Measurements from ENCODE around the gene PCDHA1. TPM values are rescaled to one million over a fixed set of nuclear protein-coding genes. Genes with fewer than 3 reads are reported as not detected.

PCDHA1 gene
- total RNA-seq, 4 donors from 2014 or later: 0.41 TPM; not detected in 3

DNA sequence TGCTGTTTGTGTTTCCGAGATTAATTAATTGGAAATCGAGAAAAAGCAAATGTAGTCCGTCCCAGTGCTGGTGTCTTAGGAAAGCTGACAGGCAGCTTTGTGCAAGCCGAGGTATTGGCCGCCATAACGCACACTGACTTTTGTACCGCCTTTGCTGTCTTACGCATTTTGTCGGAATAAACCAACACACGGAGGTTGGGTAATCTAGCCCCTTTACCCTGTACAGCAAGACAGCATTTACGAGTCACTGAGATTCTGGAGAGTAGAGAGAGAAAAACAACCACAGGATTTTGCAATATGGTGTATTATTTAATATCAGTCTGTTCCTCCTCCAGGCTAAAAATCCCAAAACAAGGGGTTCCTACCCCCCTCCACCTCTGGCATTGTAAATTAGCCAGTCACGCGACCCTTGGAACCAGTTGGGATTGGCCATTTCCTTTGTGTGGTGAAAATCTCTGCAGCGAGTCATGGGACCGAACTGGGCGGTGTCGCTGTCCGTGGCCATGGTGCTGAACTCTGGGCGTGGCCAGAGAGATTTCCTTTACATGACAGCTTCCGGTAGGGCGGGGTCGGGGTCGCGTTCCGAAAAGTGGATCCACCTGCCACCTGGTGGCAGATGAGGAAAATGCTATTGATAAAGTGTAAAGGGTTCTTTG lies 255.0 kb downstream of the PCDHA1 start:
- Histone ChIP-seq H3K4me3 (peak overlapping the region; percentile 10 to 23), H3K4me1 (no peaks in the 10 kb centered on the region), H3K36me3 (no peaks in the 10 kb centered on the region), H3K27ac (peak overlapping the region; percentile 3 to 74), H3K27me3 (peaks cover 0 to 9% of the 10 kb centered on the region in 2 donors), H3K9me3 (no peaks in the 10 kb centered on the region)
- DNase-seq: peak; percentile 93 to 95
- intact Hi-C loops (cut with DNase I; ENCODE audit: low total_unique reads): no loop called here
- peak in 1 of 2 donors; percentile 18 for TF ChIP-seq POLR2A (IDR thresholded peaks at IDR 0.05)
- TF ChIP-seq, protein P1, sequence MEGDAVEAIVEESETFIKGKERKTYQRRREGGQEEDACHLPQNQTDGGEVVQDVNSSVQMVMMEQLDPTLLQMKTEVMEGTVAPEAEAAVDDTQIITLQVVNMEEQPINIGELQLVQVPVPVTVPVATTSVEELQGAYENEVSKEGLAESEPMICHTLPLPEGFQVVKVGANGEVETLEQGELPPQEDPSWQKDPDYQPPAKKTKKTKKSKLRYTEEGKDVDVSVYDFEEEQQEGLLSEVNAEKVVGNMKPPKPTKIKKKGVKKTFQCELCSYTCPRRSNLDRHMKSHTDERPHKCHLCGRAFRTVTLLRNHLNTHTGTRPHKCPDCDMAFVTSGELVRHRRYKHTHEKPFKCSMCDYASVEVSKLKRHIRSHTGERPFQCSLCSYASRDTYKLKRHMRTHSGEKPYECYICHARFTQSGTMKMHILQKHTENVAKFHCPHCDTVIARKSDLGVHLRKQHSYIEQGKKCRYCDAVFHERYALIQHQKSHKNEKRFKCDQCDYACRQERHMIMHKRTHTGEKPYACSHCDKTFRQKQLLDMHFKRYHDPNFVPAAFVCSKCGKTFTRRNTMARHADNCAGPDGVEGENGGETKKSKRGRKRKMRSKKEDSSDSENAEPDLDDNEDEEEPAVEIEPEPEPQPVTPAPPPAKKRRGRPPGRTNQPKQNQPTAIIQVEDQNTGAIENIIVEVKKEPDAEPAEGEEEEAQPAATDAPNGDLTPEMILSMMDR (IDR thresholded peaks at IDR 0.05): peak; percentile 74 to 86 (median 84)

DNA sequence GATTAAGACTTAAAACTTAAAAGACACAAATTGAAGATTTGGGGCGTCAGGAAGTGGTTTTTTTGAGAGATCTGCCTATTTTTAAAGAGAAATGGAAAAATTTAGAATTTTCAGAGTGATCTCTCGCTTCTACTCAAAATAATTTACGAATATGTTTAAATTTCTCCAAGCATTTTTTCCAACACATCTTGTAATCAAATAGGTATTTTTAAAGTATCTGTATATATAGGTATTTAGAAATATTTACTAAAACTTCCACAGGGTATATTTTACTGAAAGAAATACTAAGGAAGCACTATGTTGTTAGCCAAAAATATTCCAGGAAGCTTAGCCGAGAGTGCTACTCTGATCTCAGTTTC lies 255.5 kb downstream of the PCDHA1 start:
- H3K36me3 ChIP-seq: no peaks in the 10 kb centered on the region
- TF ChIP-seq, protein P1 (IDR thresholded peaks at IDR 0.05): peak in 1 of 4 experiments; percentile 0
- no peak for TF ChIP-seq POLR2A (IDR thresholded peaks at IDR 0.05)
- no peaks in the 10 kb centered on the region for H3K4me1 ChIP-seq
- no peak overlapping the region for H3K27ac ChIP-seq
- H3K9me3 ChIP-seq: no peaks in the 10 kb centered on the region
- intact Hi-C loops (cut with DNase I; ENCODE audit: low total_unique reads): no loop called here
- DNase-seq: no peak
- no peak overlapping the region for H3K4me3 ChIP-seq
- peaks cover 0 to 13% of the 10 kb centered on the region in 2 donors for H3K27me3 ChIP-seq

DNA sequence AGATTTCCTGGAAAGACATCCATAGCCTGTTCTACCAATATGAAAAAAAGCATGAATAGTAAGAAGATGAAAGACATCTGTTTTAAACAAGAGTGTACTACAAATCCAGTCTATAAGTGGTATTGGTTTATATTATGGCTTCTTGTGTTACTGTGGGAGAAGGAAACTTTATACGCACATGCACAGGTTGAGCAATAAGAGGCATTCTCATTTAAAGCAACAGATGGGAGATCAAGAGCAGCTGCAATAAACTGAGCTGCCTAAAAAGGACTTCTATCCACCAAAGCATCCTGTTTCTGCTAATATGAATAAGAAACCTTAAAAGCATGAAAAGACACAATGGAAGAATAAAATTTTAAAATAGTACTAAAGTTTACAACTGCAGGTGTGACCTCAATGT lies 256.6 kb downstream of the PCDHA1 start:
- TF ChIP-seq, protein P1 (IDR thresholded peaks at IDR 0.05): no peak
- TF ChIP-seq POLR2A (IDR thresholded peaks at IDR 0.05): no peak
- intact Hi-C loops (cut with DNase I; ENCODE audit: low total_unique reads): no loop called here

DNA sequence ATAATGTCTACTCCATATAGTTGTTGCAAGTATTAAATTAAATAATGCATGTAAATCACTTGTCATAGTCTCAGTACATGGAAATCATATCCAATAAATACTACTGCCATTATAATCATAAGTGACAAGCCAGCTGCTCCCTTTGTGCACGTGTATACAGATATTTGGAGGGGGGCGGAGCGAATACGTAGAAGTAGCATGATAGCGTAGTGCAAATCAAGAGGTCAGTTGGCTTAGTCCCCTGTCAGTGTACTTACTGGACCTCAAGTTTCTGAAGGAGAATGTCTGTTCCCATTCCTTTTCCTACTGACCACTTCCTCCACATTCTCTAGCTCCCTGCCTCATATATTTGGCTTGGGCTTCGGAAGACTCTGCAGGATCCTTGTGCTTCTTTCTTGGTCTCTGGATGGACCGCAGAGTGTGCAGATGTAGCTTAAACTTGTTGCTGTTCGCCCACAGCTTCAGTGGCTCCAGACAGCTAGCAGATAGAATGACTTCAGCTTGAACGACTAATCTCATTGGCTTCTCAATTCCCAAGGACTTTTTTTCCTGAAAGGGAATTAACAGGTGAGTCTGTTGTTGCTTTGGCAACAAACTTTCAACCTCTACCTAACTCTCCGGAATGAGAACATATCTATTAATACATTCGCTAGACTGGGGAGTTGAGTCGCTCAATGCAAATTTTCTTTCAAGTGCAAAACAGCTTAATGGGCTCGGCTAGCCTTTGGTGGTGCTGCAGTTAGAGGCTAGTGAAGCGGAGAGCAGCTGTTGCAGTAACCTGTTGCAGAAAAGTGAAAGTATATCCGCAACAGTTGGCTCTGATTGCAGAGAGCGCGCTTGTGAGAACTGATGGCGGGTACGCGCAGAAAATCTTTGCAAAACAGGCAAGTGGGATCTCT lies 264.9 kb downstream of the PCDHA1 start, which contains the start of gene PCDHB1:
TSS of gene PCDHB1 (plus strand) at position 753 of the 899 bp plus-strand sequence. CDS start at position 850, 97 bp downstream.
- no peak within 1 kb of the TSS for H3K27ac ChIP-seq
- H3K9me3 ChIP-seq: no peaks in the 10 kb centered on the region
- no peaks in the 10 kb centered on the region for H3K4me1 ChIP-seq
- H3K4me3 ChIP-seq: peak within 1 kb of the TSS; percentile 39 to 40
- no peaks in the 10 kb centered on the region for H3K36me3 ChIP-seq
- TF ChIP-seq, protein P1 (IDR thresholded peaks at IDR 0.05): no peak
- TF ChIP-seq POLR2A (IDR thresholded peaks at IDR 0.05): no peak
- H3K27me3 ChIP-seq: peaks cover 0 to 20% of the 10 kb centered on the region in 2 donors
- intact Hi-C loops (cut with DNase I; ENCODE audit: low total_unique reads): no loop called here
- no peak for DNase-seq

More for the DNA sequence above, 256.6 kb downstream of the PCDHA1 start:
- Histone ChIP-seq H3K4me1 (no peaks in the 10 kb centered on the region), H3K36me3 (no peaks in the 10 kb centered on the region), H3K27ac (no peak overlapping the region), H3K4me3 (no peak overlapping the region), H3K27me3 (peaks cover 0 to 23% of the 10 kb centered on the region in 2 donors), H3K9me3 (no peaks in the 10 kb centered on the region)
- DNase-seq: no peak

DNA sequence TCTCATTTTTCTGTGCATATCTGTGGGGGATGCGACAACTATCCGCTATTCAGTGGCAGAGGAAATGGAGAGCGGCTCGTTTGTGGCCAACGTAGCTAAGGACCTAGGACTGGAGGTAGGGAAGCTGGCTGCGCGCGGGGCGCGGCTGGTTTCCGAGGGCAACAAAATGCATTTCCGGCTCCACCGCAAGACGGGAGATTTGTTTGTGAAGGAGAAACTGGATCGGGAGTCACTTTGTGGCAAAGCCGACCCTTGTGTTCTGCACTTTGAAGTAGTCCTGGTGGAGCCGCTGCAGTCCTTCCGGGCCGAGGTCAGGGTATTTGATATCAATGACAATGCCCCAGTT lies 265.6 kb downstream of the PCDHA1 start:
- Histone ChIP-seq H3K36me3 (no peaks in the 10 kb centered on the region), H3K27me3 (peaks cover 0 to 15% of the 10 kb centered on the region in 2 donors), H3K4me3 (peak overlapping the region; percentile 39 to 40), H3K27ac (no peak overlapping the region), H3K4me1 (no peaks in the 10 kb centered on the region), H3K9me3 (no peaks in the 10 kb centered on the region)
- intact Hi-C loops (cut with DNase I; ENCODE audit: low total_unique reads): no loop called here
- TF ChIP-seq, protein P1 (IDR thresholded peaks at IDR 0.05): no peak
- TF ChIP-seq POLR2A (IDR thresholded peaks at IDR 0.05): no peak
- no peak for DNase-seq

All from uterus (tissue), 4 donors.